Measurements from ENCODE around the gene B4GALT2. TPM values are rescaled to one million over a fixed set of nuclear protein-coding genes. Genes with fewer than 3 reads are reported as not detected.

The B4GALT2 gene
- total RNA-seq, 4 donors from 2014 or later: 21.4 to 51.4 (median 41.0) TPM

DNA sequence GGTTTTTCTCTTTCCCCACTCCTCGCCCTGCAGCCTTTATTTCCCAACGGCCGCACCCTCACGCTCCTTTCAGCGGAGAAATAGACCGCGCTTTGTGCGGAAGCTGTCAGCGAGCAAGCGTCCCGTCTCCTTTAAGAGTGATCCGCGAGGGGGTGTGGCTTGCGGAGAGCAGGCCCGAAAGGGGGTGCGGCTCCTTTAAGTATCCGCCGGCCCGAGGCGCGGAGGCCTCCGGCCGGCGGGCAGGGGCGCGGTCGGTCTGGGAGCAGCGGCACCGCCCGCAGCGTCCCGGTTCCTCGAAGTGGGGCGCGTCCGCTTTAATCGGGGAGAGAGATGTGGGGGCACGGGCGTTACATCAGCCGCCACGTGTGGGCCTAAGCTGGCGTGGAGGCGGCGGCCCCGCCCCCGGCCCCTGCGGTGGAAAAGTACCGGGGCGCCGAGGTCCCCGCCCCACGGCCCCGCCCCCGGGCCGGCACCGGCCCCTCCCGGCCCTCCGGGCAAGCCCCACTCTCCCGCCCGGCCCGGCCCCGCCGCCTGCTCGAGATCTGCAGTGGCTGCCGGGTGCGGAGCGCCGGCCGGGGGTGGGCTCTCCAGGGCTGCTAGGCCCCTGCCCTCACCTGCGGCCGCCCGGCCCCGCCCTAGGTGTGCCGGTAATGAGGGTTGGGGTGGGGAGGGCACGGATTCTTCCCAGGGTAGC, 51.0 kb downstream of the B4GALT2 start:
- Histone ChIP-seq H3K4me3 (peak overlapping the region; percentile 81), H3K27me3 (no peaks in the 10 kb centered on the region), H3K27ac (peak overlapping the region; percentile 89), H3K4me1 (peaks cover 55% of the 10 kb centered on the region), H3K36me3 (no peaks in the 10 kb centered on the region), H3K9me3 (no peaks in the 10 kb centered on the region)
- peak; percentile 91 to 96 for DNase-seq (ENCODE audit: low spot score in 2 of 2)
- TF ChIP-seq POLR2A (IDR thresholded peaks at IDR 0.05) (no peak), POLR2AphosphoS5 (IDR thresholded peaks at IDR 0.05) (no peak), EP300 (IDR thresholded peaks at IDR 0.05) (no peak)
- TF ChIP-seq, protein P1, sequence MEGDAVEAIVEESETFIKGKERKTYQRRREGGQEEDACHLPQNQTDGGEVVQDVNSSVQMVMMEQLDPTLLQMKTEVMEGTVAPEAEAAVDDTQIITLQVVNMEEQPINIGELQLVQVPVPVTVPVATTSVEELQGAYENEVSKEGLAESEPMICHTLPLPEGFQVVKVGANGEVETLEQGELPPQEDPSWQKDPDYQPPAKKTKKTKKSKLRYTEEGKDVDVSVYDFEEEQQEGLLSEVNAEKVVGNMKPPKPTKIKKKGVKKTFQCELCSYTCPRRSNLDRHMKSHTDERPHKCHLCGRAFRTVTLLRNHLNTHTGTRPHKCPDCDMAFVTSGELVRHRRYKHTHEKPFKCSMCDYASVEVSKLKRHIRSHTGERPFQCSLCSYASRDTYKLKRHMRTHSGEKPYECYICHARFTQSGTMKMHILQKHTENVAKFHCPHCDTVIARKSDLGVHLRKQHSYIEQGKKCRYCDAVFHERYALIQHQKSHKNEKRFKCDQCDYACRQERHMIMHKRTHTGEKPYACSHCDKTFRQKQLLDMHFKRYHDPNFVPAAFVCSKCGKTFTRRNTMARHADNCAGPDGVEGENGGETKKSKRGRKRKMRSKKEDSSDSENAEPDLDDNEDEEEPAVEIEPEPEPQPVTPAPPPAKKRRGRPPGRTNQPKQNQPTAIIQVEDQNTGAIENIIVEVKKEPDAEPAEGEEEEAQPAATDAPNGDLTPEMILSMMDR (IDR thresholded peaks at IDR 0.05): no peak
- WGBS: under 1% methylated on average over 23 of the region's 75 CpGs

DNA sequence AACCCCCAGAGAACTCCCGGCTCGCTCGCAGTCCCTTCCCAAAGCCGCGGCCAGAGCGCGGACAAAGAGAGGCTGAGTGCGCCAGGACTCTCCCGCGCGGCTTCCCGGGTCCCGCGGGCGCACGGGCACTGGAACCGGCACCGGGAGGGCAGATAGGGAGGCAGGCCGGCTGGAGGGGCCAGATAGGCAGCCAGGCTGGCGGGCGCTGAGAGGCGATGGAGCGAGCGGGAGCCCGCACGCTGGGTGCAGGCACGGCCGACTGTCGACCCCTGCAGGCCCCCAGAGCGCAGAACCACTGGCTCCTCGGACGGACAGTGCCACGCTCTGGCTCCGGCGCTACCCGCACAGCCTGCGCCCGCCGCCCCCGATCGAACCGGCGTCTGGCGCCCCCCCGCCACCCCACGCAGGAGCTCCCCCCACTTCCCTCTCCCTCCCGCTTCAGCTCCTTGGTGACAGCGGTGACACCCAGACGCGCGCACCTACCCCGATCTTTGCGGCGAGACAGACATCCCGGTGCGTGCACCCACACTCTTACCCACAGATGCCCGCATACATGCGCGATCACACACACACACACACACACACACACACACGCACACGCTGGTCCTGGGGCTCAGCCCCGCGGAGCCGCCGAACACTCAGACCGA, 51.7 kb downstream of the B4GALT2 start:
- H3K4me1 ChIP-seq: peaks cover 55% of the 10 kb centered on the region
- 2% methylated on average over 13 of the region's 66 CpGs for WGBS
- no peaks in the 10 kb centered on the region for H3K36me3 ChIP-seq
- H3K27ac ChIP-seq: peak overlapping the region; percentile 89
- H3K9me3 ChIP-seq: no peaks in the 10 kb centered on the region
- peak in 1 of 2 donors; percentile 63 for DNase-seq (ENCODE audit: low spot score in 2 of 2)
- H3K4me3 ChIP-seq: peak overlapping the region; percentile 81
- TF ChIP-seq POLR2AphosphoS5 (IDR thresholded peaks at IDR 0.05) (no peak), POLR2A (IDR thresholded peaks at IDR 0.05) (no peak), EP300 (IDR thresholded peaks at IDR 0.05) (no peak)
- TF ChIP-seq, protein P1 (IDR thresholded peaks at IDR 0.05): no peak
- H3K27me3 ChIP-seq: no peaks in the 10 kb centered on the region

DNA sequence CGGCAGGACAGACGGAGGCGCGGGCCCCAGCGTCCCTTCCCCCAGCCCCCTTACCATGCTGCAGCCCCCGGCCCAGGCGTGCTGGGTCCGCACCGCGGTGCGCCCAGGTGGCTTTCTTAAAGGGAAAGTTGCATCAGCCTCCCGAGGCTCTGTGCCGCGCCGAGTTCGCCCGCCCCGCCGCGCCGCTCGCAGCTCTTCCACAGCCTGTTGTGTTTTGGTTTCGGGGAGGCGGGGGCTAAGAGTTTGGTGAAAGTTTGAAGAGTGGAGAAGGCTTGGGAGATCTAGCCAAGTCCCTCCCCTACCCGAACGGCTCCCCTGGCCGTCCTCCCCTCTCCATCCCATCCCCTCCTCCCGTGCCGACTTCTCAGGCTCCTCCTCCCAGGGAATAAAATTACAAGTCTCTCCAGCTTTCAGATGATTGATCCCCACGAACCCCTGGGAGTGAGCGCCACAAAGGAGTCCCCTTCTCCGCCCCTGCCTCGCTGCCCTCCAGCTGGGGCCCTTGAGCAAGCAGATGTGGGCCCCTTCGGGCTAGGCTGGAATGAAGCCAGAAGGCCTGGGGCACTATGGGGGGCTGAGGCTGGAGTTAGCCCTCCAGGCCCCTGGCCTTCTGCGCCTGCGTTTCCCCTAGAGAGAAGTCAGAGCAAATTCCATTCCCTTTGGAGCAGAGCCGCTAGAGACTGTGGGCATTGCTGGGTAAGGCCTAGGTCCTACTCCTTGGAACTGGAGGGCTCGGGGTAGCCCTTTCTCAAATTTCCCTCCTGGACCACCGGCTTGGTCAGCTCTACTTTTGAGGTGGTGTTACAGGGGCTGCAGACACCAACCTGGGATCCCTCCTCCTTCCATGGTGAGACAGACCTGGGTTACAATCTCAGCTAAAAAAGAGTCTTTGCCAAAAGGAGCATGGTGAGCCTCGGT, 52.5 kb downstream of the B4GALT2 start, which contains the start of gene SLC6A9:
Gene SLC6A9, minus strand, starts transcription at position 211 of the 918 bp plus-strand sequence. CDS start 7,185 bp downstream, outside the sequence.
- Histone ChIP-seq H3K27ac (peak within 1 kb of the TSS; percentile 89), H3K4me1 (peaks cover 61% of the 10 kb centered on the region), H3K9me3 (no peaks in the 10 kb centered on the region), H3K4me3 (peak within 1 kb of the TSS; percentile 81), H3K27me3 (no peaks in the 10 kb centered on the region), H3K36me3 (no peaks in the 10 kb centered on the region)
- TF ChIP-seq POLR2AphosphoS5 (IDR thresholded peaks at IDR 0.05) (no peak), POLR2A (IDR thresholded peaks at IDR 0.05) (no peak), EP300 (IDR thresholded peaks at IDR 0.05) (no peak)
- TF ChIP-seq, protein P1 (IDR thresholded peaks at IDR 0.05): no peak
- WGBS: 7% methylated on average over 23 of the region's 40 CpGs
- DNase-seq (ENCODE audit: low spot score in 2 of 2): peak in 1 of 2 donors; percentile 76

DNA sequence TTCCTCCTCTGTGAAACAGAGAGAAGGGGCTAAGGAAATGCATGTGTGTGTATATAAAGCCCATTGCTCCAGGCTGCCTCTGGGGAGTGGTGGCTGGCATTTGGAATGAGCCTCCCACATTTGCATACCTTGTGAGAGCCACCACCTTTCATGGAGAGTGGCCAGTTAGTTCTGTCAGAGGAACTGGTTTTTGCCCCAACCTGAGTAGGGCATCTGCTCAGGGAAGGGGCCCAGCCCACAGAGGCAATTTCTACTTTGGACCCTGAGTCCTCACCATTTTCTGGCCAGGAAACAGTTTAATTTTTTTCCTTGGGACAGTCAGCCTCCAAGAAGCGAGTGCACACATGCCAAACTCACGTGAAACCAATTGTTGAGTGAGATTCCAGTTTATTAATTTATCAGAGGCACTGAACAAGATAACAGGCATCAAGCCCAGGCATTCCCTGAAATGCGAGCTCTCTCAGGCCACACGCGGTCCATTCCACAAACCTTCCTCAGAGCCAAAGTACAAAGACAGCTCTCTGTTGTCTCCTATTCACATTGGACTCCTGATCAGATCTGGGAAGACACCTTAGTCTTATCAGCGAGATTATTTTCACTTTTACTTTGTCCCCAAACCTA, 53.3 kb downstream of the B4GALT2 start:
- peaks cover 64% of the 10 kb centered on the region for H3K4me1 ChIP-seq
- WGBS: 38% methylated on average over 6 of the region's 6 CpGs

More for the DNA sequence above, 53.3 kb downstream of the B4GALT2 start:
- no peaks in the 10 kb centered on the region for H3K36me3 ChIP-seq
- TF ChIP-seq EP300 (IDR thresholded peaks at IDR 0.05): no peak
- no peak for TF ChIP-seq POLR2A (IDR thresholded peaks at IDR 0.05)
- TF ChIP-seq, protein P1 (IDR thresholded peaks at IDR 0.05): no peak
- TF ChIP-seq POLR2AphosphoS5 (IDR thresholded peaks at IDR 0.05): no peak
- DNase-seq (ENCODE audit: low spot score in 2 of 2): peak in 1 of 2 donors; percentile 51
- H3K27ac ChIP-seq: peak overlapping the region; percentile 89
- H3K4me3 ChIP-seq: no peak overlapping the region
- H3K9me3 ChIP-seq: no peaks in the 10 kb centered on the region
- no peaks in the 10 kb centered on the region for H3K27me3 ChIP-seq
